ENCODE data around the gene MAPK12.
A peak's percentile ranks its signal among the peaks of the same experiment; 100 is the strongest.

The MAPK12 gene

DNA sequence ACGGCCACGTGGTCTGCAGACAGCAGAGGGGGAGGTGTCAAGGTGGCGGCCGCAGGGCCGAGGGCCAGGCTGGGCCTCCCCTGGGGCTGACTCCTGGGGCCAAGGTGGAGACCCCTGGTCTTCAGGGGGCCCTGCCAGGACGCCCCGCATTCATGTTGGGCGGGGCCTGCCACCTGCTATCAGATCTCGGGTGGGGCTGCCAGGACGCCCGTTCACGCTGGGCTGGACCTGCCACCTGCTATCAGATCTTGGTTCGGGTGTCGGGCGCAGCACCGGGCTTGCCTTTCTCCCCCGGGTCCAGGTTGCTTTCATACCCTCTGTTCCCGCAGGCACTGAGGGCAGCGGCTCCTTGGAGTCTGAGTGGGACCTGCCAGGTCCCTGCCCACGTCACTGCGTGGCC is 24.8 kb upstream of the MAPK12 start:
- no peak for DNase-seq (ENCODE audit: low read depth)
- TF ChIP-seq, protein P1, sequence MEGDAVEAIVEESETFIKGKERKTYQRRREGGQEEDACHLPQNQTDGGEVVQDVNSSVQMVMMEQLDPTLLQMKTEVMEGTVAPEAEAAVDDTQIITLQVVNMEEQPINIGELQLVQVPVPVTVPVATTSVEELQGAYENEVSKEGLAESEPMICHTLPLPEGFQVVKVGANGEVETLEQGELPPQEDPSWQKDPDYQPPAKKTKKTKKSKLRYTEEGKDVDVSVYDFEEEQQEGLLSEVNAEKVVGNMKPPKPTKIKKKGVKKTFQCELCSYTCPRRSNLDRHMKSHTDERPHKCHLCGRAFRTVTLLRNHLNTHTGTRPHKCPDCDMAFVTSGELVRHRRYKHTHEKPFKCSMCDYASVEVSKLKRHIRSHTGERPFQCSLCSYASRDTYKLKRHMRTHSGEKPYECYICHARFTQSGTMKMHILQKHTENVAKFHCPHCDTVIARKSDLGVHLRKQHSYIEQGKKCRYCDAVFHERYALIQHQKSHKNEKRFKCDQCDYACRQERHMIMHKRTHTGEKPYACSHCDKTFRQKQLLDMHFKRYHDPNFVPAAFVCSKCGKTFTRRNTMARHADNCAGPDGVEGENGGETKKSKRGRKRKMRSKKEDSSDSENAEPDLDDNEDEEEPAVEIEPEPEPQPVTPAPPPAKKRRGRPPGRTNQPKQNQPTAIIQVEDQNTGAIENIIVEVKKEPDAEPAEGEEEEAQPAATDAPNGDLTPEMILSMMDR (conservative IDR thresholded peaks at IDR 0.05; ENCODE audit: low read depth, low read length) = no peak
- H3K4me3 ChIP-seq (ENCODE audit: low read depth, low read length) = no peak overlapping the region

DNA sequence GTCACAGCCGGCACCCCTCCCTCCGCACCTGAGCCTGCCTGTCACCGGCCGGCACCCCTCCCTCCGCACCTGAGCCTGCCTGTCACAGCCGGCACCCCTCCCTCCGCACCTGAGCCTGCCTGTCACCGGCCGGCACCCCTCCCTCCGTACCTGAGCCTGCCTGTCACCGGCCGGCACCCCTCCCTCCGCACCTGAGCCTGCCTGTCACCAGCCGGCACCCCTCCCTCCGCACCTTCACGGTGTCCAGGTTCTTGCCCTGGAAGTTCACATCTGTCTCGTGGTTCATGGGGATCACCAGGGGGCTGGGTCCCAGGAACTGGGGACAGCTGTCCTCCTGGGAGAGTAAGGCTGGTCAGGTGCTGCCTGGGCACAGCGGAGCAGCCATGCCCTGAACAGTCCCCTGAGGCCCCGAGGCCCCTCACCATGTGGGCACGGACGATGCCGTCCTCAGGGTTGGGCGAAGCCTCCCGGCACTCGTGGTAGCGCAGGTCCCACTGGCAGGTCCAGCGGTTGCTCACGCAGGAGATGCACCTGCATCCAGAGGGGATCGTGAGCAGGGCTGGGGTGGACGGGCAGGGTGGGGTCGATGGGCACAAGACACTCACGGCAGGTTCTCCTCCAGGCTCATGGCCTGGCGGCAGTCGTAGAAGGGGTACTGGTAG is 24.2 kb upstream of the MAPK12 start:
- TF ChIP-seq, protein P1 (conservative IDR thresholded peaks at IDR 0.05; ENCODE audit: low read depth, low read length) = no peak
- no peak overlapping the region for H3K4me3 ChIP-seq (ENCODE audit: low read depth, low read length)
- no peak for DNase-seq (ENCODE audit: low read depth)

DNA sequence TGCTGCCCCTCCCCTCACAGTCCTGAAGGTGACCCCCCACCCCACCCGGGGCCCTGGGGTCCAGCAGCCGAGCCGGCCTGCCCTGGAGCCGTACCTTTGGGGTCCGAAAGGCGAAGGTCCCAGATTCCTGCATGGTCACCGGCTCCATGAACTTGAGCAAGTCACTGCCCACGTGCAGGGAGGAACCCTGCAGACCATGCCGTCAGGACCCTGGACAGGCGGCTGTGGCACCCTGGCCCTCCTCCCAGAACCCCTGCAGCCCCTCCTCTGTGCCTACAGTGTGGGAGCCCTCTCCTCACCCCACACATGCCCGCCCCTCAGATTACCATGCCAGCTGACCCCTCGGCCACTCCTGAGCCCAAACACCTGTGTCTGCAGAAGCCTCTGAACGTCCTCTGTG is 23.0 kb upstream of the MAPK12 start:
- DNase-seq (ENCODE audit: low read depth) = no peak

GRCh38 chr22:50283821-50284220 is 22.3 kb upstream of the MAPK12 start:
- H3K4me3 ChIP-seq (ENCODE audit: low read depth, low read length) = no peak overlapping the region
- no peak for DNase-seq (ENCODE audit: low read depth)

More for the DNA sequence above, 23.0 kb upstream of the MAPK12 start:
- H3K4me3 ChIP-seq (ENCODE audit: low read depth, low read length) = no peak overlapping the region
- TF ChIP-seq, protein P1 (conservative IDR thresholded peaks at IDR 0.05; ENCODE audit: low read depth, low read length) = no peak

GRCh38 chr22:50282361-50283155 is 21.1 kb upstream of the MAPK12 start:
- no peak overlapping the region for H3K4me3 ChIP-seq (ENCODE audit: low read depth, low read length)

More at GRCh38 chr22:50283821-50284220, 22.3 kb upstream of the MAPK12 start:
- TF ChIP-seq, protein P1 (conservative IDR thresholded peaks at IDR 0.05; ENCODE audit: low read depth, low read length) = no peak

DNA sequence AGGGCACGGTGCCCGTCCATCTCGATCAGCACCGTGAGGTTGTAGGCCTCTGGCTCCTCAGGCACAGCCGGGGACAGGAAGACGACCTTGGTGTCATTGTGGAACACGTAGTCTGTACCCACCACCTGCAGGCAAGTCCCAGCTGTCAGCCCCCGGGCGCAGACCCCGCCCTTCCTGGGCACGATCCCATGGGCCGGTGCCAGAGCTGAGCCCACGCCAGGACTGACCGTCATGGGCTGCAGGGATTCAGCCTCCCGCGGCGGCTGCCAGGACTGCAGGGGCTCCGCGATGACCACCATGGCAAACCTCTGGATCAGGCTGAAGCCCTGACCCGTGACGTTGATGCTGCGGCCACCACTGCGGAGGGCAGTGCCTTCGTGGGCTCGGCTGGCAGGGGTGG is 20.5 kb upstream of the MAPK12 start:
- no peak overlapping the region for H3K4me3 ChIP-seq (ENCODE audit: low read depth, low read length)
- no peak for DNase-seq (ENCODE audit: low read depth)
- TF ChIP-seq, protein P1 (conservative IDR thresholded peaks at IDR 0.05; ENCODE audit: low read depth, low read length) = no peak

More at GRCh38 chr22:50282361-50283155, 21.1 kb upstream of the MAPK12 start:
- DNase-seq (ENCODE audit: low read depth) = peak; percentile 84
- TF ChIP-seq, protein P1 (conservative IDR thresholded peaks at IDR 0.05; ENCODE audit: low read depth, low read length) = no peak

Data from choroid plexus epithelial cell (primary cell).